Caco-2 (cell line): Measurements from ENCODE around the gene HSPB6. TPM values are rescaled to one million over a fixed set of nuclear protein-coding genes. Genes with fewer than 3 reads are reported as not detected.
A peak's percentile ranks its signal among the peaks of the same experiment; 100 is the strongest.
"Not testable (repeated sequence)": the region's sequence is repeated elsewhere in the genome, so short reads cannot be mapped to it uniquely, and the experiment has no call there.

ENCODE experiments used
- BruUV-seq: library from RNA; stranded (reverse); fragments of 400-500 nt; replicated peaks from 2 replicates; lab custom pipeline; 2021; lab: Mats Ljungman, UMichigan
- CTCF ChIA-PET: fragments of 300-600 bp; sonication (Branson Sonifier 250); formaldehyde crosslinking; loops from one replicate; lab custom pipeline; 2022; ENCODE audit warnings: antibody characterized with exemption; lab: Charles Lee
- POLR2A ChIA-PET: fragments of 300-600 bp; sonication (Branson Sonifier 250); formaldehyde crosslinking; loops from one replicate; lab custom pipeline; 2022; ENCODE audit warnings: antibody characterized with exemption; lab: Charles Lee
- DNase-seq, 2 experiments: peaks; one replicate each; pipeline versions ENCODE4 v3.0.0 to v3.0.0-alpha.2; 2020 to 2022
- H3K27me3 ChIP-seq: replicated peaks from 2 replicates; pipeline ENCODE4 v1.6.0; 2011; ENCODE audit warnings: low read length; ENCODE audit not compliant: control insufficient read depth, insufficient read depth
- H3K36me3 ChIP-seq: 2 replicates; pipeline ENCODE4 v1.5.1; 2011; ENCODE audit warnings: low read length; ENCODE audit not compliant: control insufficient read depth, insufficient read depth
- H3K4me1 ChIP-seq: fragments of 250-450 bp; sonication (Bioruptor Pico); 2 replicates; pipeline ENCODE4 v1.5.1; 2020; ENCODE audit warnings: mild to moderate bottlenecking
- H3K4me3 ChIP-seq: 2 replicates; pipeline ENCODE4 v1.5.1; 2011; ENCODE audit warnings: low read depth, mild to moderate bottlenecking, control low read depth, low read length
- H3K9me3 ChIP-seq: fragments of 250-450 bp; sonication (Bioruptor Pico); 2 replicates; pipeline ENCODE4 v1.5.1; 2020; ENCODE audit warnings: mild to moderate bottlenecking, moderate library complexity
- H3K27ac Mint-ChIP-seq: one replicate; pipeline ENCODE4 v1.8.0; 2022; ENCODE audit warnings: mixed read lengths; ENCODE audit not compliant: unreplicated experiment
- H3K27me3 Mint-ChIP-seq: one replicate; pipeline ENCODE4 v1.8.0; 2022; ENCODE audit warnings: mixed read lengths; ENCODE audit not compliant: insufficient read depth, unreplicated experiment
- H3K36me3 Mint-ChIP-seq: one replicate; pipeline ENCODE4 v1.8.0; 2022; ENCODE audit warnings: mild to moderate bottlenecking, mixed read lengths; ENCODE audit not compliant: insufficient read depth, unreplicated experiment
- H3K4me1 Mint-ChIP-seq: one replicate; pipeline ENCODE4 v1.8.0; 2022; ENCODE audit warnings: low read depth, mixed read lengths; ENCODE audit not compliant: unreplicated experiment
- H3K4me3 Mint-ChIP-seq: one replicate; pipeline ENCODE4 v1.8.0; 2022; ENCODE audit warnings: mild to moderate bottlenecking, moderate library complexity, mixed read lengths; ENCODE audit not compliant: unreplicated experiment
- H3K9me3 Mint-ChIP-seq: one replicate; pipeline ENCODE4 v1.8.0; 2022; ENCODE audit warnings: mixed read lengths; ENCODE audit not compliant: unreplicated experiment
- intact Hi-C: fragments of 100-400 bp; cut with micrococcal nuclease; formaldehyde crosslinking; loops from one replicate; pipeline ENCODE4 v1.10.0; 2022; ENCODE audit not compliant: unreplicated experiment
- total RNA-seq: library from RNA; stranded (reverse); gene quantifications from 2 replicates; pipeline ENCODE4 v1.2.3, GENCODE V29; 2022
- TF ChIP-seq, protein P1 (sequence below), 2 experiments: fragments of 200-600 bp in 1 of 2; IDR thresholded peaks; 1 replicate in 1 of 2; 2 replicates in 1 of 2; pipeline versions ENCODE4 v1.5.1 to v1.8.0; 2011 to 2022; ENCODE audit warnings: antibody characterized with exemption in 1 of 2, control low read depth in 1 of 2, inconsistent platforms in 1 of 2, low read depth in 1 of 2, low read length in 1 of 2, mild to moderate bottlenecking in 1 of 2, moderate library complexity in 1 of 2; ENCODE audit not compliant: insufficient read depth in 1 of 2, severe bottlenecking in 1 of 2, unreplicated experiment in 1 of 2

The HSPB6 gene
- total RNA-seq, 1 experiment from 2014 or later, result 0.48 TPM

DNA sequence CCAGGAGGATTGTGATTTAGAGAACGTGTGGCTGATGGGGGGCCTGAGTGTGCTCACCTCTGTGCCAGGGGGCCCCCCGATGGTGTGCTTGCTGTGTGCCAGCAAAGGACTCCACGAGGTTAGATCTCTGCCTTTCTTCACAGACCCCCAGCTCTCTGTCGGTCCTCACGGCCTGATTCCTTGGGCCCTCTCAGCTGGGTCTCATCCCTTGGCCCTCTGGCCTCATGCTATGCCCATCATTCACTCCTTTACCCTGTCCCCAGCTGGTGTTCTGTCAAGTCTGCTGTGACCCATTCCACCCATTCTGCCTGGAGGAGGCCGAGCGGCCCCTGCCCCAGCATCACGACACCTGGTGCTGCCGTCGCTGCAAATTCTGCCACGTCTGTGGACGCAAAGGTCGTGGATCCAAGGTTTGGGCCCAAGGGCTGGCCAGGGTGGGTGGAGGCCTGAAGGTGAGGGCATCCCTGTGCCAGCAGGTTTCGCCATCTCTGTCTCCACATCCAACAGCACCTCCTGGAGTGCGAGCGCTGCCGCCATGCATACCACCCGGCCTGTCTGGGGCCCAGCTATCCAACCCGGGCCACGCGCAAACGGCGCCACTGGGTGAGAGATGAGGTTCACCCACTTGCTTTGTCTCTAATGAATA, 31.5 kb downstream of the HSPB6 start:
- peaks cover 94% of the 10 kb centered on the region for H3K36me3 Mint-ChIP-seq
- BruUV-seq, result no TSS peak
- H3K4me1 ChIP-seq, result no peaks in the 10 kb centered on the region
- ChIA-PET POLR2A (no interaction called here), CTCF (no interaction called here)
- intact Hi-C loops, result no loop called here
- DNase-seq, result no peak
- TF ChIP-seq, protein P1, sequence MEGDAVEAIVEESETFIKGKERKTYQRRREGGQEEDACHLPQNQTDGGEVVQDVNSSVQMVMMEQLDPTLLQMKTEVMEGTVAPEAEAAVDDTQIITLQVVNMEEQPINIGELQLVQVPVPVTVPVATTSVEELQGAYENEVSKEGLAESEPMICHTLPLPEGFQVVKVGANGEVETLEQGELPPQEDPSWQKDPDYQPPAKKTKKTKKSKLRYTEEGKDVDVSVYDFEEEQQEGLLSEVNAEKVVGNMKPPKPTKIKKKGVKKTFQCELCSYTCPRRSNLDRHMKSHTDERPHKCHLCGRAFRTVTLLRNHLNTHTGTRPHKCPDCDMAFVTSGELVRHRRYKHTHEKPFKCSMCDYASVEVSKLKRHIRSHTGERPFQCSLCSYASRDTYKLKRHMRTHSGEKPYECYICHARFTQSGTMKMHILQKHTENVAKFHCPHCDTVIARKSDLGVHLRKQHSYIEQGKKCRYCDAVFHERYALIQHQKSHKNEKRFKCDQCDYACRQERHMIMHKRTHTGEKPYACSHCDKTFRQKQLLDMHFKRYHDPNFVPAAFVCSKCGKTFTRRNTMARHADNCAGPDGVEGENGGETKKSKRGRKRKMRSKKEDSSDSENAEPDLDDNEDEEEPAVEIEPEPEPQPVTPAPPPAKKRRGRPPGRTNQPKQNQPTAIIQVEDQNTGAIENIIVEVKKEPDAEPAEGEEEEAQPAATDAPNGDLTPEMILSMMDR (IDR thresholded peaks at IDR 0.05; ENCODE audit: insufficient read depth in 1 of 2, low read depth in 1 of 2, low read length in 1 of 2, severe bottlenecking in 1 of 2, unreplicated experiment in 1 of 2), result no peak
- H3K36me3 ChIP-seq, result peaks cover 8% of the 10 kb centered on the region
- H3K27me3 ChIP-seq, result no peaks in the 10 kb centered on the region
- no peaks in the 10 kb centered on the region for H3K9me3 ChIP-seq
- H3K4me1 Mint-ChIP-seq, result no peaks in the 10 kb centered on the region
- H3K27me3 Mint-ChIP-seq, result no peaks in the 10 kb centered on the region
- peak overlapping the region; percentile 20 for H3K27ac Mint-ChIP-seq
- H3K4me3 ChIP-seq, result no peak overlapping the region
- no peaks in the 10 kb centered on the region for H3K9me3 Mint-ChIP-seq
- H3K4me3 Mint-ChIP-seq, result no peak overlapping the region

DNA sequence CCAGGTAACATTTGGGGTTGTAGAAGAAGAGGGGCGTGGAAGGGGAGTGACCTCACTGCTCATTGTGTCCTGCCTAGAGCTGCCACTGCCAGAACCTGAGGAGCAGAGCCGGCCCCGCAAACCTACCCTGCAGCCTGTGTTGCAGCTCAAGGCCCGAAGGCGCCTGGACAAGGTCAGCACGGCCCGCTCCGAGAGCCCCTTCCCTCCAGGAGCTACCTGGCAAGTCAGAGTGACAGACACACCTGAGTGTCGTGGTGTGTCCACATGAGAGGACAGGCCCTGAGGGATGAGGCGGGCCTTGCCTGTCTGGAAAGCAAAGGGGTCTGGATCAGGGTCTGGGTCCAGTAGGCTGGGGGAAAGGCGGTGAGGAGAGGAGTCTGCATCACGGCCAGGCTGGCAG, 32.3 kb downstream of the HSPB6 start:
- ChIA-PET CTCF (no interaction called here), POLR2A (no interaction called here)
- Mint-ChIP-seq H3K4me3 (no peak overlapping the region), H3K9me3 (no peaks in the 10 kb centered on the region), H3K36me3 (peaks cover 94% of the 10 kb centered on the region), H3K27me3 (no peaks in the 10 kb centered on the region), H3K4me1 (peaks cover 1% of the 10 kb centered on the region), H3K27ac (no peak overlapping the region)
- TF ChIP-seq, protein P1 (IDR thresholded peaks at IDR 0.05; ENCODE audit: insufficient read depth in 1 of 2, low read depth in 1 of 2, low read length in 1 of 2, severe bottlenecking in 1 of 2, unreplicated experiment in 1 of 2), result no peak
- DNase-seq, result no peak
- Histone ChIP-seq H3K4me1 (no peaks in the 10 kb centered on the region), H3K9me3 (no peaks in the 10 kb centered on the region), H3K4me3 (no peak overlapping the region), H3K27me3 (no peaks in the 10 kb centered on the region), H3K36me3 (peaks cover 6% of the 10 kb centered on the region)
- intact Hi-C loops, result no loop called here
- no TSS peak for BruUV-seq

DNA sequence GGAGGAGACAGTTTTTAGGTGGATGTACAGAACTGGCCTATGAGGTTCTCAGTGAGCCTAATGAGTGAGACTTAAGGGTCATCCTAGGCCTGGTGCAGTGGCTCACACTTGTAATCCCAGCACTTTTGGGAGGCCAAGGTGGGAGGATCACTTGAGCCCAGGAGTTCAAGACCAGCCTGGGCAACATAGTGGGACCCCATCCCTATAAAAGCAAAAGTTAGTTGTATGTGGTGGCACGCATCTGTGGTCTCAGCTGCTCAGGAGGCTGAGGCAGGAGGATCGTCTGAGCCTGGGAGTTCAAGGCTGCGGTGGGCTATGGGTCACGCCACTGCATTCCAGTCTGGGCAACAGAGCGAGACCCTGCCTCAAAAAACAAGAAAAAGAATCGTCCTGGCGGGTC, 32.7 kb downstream of the HSPB6 start:
- H3K27me3 ChIP-seq, POLR2A ChIA-PET, H3K9me3 ChIP-seq, H3K4me3 Mint-ChIP-seq, intact Hi-C loops, CTCF ChIA-PET, DNase-seq, H3K4me1 Mint-ChIP-seq, H3K27me3 Mint-ChIP-seq, H3K9me3 Mint-ChIP-seq, H3K27ac Mint-ChIP-seq, BruUV-seq, H3K4me3 ChIP-seq, H3K36me3 ChIP-seq, H3K4me1 ChIP-seq: not testable (repeated sequence)
- peaks cover 90% of the 10 kb centered on the region for H3K36me3 Mint-ChIP-seq
